ENCODE results near the gene LRRC74B.
"Not testable (repeated sequence)": the region's sequence is repeated elsewhere in the genome, so short reads cannot be mapped to it uniquely, and the experiment has no call there.

Gene LRRC74B

DNA sequence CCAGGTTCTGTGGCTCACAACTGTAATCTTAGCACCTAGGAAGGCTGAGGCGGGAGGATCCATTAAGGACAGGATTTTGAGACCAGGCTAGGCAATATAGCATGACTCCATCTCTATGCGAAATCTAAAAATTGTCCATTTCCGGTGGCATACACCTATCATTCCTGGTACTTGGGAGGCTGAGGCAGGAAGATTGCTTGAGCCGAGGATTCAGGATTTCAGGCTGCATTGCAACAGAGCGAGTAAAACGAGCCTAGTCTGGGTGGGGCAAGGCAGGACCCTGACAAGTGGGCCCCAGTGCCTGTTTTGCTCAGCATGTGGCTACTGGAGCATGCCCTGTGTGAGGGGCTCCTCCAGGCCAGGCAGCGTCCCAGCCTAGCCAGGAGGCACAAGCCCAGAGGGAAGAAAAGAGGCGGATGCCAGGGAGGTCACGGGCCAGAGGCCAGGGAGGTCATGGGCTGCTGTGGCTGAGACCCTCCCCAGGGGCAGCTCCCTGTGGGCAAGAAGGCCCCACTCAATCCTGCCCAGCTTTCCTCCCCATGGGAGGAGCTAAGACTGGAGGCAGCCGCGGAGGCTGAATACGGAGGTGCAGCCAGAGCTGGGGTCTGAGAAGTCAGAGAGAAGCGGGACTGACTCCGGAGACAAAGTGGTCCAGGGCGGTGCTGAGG lies 8.4 kb downstream of the LRRC74B start:
- no peak overlapping the region for H3K4me3 ChIP-seq (ENCODE audit: low read depth, low read length)

DNA sequence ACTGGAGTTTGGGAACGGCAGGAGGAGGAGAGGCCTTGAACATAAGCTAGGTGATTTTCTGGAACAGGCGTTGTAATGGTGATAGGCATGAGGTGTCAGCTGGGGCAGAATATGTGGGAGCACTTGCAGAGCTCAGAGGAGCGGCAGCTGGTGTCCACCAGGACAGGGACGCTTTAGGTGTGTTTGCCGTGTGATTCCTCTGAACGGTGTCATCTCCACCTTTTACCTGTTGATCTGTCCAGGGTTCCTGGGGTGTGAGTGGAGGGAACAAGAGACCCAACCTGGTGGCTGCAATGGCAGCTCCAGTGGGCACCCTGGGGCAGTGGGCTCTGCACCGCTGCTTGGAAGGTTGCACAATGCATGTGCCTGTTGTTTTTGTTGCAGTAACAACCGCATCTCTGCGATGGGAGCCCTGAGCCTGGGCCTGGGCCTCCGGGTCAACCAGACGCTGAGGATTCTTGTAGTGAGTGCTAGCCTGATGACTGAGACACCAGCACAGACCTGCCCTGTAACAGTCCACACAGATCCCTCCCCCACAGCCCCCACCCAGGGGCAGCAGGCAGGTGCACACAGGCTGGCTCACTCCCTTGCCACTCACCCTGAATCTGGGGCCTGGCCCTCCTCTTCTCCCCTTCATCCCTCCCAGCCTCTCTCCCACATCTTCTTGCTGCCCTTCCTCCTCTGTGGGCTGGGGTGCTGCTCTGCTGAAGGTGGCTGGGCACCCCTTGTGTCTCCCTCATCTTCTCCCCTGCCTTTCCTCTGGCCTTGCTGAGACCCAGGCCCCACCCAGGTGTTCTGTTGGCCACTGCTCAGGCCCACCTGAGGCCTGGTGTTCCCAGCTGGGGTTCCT lies 9.2 kb downstream of the LRRC74B start:
- no peak overlapping the region for H3K4me3 ChIP-seq (ENCODE audit: low read depth, low read length)

DNA sequence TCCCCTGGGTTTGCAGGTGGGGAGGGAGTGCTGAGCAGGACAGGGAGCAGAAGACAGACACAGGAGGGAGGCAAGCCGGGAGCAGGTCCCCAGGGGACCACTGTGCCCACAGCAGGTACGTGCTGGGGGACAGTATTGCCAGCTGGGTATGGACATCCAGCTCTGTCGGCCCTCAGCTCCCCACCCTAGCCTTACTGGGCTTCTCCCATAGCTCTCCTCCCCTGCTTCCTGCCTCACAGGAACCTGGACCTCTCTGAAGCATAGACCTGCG lies 9.8 kb downstream of the LRRC74B start:
- no peak overlapping the region for H3K4me3 ChIP-seq (ENCODE audit: low read depth, low read length)

DNA sequence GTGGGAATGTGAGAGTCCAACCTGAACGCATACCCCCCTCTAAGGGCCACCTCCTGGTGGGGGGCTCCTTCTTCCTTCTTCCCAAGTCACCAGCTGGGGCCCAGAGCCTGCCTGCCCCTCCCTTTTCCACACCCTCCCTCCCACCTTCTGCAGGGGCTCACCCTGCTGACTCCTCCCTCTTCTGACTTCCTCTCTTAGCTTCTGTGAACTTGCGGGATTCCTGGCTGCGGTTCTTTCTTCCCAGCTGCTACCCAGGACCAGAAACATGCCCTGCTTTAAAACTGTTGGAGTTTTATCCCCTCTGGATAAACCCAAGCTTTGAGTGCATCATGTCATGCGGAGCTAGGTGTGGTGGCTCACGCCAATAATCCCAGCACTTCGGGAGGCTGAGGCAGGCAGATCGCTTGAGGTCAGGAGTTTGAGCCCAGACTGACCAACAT lies 10.2 kb downstream of the LRRC74B start:
- H3K4me3 ChIP-seq (ENCODE audit: low read depth, low read length), result no peak overlapping the region

DNA sequence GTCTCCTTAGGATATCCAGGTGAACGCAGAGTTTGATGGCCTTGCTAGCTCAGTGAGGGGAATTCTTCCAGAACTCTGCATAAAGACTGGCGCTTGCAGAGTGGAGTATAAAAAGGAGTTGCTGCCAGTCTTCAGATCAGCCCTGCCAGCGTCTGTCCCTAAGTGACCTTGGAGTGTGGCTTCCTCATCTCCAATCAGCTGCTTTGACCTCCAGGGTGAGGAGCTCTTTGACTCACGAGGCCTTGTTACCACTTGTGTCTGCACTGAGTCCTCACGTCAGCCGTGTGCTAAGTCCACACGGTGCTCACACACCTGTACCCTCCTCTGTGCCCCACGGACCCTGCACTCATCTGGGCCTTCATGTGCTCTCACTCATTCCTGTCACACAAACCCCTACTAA lies 14.6 kb downstream of the LRRC74B start:
- not testable (repeated sequence) for H3K4me3 ChIP-seq (ENCODE audit: low read depth, low read length)

DNA sequence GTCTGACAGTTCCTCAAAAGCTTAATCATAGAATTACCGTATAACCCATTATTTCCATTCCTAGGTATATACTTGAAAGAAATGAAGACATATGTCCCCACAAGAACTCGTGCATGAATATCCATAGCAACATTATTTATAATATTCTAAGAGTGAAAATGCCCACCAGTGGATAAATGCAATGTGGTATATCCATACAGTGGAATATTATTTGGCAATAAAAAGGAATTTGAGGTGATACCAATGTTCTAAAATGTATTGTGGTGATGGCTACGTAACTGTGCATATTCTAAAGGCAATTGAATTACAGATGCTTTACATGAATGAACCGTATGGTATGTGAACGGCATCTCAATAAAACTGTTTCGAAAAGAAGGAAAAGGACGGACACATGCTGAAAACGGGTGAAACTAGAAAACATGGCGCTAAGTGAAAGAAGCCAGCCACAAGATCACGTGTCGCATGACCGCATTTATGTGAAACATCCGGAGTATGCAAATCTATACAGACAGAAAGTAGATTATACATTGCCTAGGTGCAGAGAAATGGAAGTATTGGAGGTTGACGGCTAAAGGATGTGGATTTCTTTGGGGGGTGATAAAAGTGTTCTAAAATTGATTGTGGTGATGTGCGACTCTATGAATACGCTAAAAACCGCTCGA lies 16.0 kb downstream of the LRRC74B start:
- H3K4me3 ChIP-seq (ENCODE audit: low read depth, low read length), result not testable (repeated sequence)

DNA sequence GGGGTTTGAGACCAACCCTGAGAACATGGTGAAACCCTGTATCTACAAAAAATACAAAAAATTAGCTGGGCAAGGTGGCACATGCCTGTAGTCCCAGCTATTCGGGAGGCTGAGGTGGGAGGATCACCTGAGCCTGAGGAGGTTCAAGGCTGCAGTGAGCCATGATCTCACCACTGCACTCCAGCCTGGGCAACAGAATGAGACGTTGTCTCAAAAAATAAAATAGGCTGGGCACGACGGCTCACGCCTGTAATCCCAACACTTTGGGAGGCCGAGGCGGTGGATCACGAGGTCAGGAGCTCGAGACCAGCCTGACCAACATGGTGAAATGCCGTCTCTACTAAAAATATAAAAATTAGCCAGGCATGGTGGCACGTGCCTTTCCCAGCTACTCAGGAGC lies 18.7 kb downstream of the LRRC74B start:
- H3K4me3 ChIP-seq (ENCODE audit: low read depth, low read length), result not testable (repeated sequence)

DNA sequence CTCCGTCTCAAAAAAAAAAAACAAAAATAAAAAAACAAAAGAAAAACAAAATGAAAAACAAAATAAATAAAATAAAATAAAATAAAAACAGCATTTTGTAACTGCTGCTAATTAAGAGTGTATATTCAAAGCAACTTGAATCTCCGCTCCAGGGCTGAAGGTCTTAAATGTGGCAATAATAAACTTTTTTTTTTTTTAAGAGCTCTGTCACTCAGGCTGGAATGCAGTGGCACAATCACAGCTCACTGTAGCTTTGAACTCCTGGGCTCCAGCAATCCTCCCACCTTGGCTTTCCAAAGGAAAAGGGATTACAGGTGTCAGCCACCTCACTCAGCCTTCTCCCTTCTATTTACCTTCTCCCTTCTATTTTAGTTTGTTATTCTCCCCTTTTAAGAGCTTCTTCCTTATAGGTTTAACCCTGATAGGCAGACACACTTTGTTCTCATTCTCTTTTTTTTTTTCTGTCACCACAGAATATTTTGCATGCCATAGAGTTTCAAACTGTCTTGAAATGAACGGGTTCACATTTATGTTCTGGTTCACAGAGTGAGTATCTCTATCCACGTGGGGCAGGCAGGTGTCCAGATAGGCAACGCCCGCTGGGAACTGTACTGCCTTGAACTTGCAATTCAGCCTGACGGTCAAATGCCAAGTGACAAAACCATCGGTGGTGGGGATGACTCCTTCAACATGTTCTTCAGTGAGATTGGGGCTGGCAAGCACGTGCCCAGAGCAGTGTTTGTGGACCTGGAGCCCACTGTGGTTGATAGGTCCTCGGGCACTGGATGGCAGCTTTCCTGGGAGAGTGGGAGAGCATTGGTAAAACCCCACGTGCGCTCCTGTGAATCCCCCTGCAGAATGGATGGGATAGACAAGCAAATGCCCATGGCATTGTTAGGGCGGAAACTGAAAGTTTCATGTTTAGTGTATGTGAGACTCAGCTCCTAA lies 19.4 kb downstream of the LRRC74B start:
- H3K4me3 ChIP-seq (ENCODE audit: low read depth, low read length), result no peak overlapping the region

DNA sequence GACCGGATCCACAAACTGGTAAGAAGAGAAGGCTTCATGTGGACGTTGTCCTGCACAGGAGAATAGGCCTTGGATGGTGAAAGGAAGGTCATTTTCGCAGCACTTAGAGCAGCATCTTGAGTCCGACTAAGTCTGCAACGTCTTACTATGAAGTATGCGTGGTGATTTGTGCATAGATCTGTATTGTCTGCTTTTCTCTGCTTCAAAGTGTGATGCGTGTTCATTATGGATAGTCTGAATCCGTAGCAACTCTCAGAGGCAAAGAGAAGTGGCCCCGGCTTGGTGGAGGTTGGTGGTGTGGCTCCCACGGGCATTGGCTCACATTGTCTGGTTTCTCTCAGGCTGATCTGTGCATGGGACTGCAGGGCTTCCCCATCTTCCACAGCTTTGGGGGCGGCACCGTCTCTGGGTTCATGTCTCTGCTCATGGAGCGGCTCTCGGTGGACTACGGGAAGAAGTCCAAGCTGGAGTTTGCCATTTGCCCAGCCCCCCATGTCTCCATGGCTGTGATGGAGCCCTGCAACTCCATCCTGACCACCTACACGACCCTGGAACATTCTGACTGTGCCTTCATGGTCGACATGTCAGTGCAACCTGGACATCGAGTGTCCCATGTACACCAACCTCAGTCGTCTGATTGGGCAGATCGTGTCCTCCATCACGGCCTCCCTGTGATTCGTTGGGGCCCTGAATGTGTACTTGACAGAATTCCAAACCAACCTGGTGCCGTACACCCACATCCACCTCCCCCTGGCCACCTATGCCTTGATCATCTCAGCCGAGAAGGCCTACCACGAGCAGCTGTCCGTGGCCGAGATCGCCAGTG lies 21.5 kb downstream of the LRRC74B start:
- H3K4me3 ChIP-seq (ENCODE audit: low read depth, low read length), result no peak overlapping the region

DNA sequence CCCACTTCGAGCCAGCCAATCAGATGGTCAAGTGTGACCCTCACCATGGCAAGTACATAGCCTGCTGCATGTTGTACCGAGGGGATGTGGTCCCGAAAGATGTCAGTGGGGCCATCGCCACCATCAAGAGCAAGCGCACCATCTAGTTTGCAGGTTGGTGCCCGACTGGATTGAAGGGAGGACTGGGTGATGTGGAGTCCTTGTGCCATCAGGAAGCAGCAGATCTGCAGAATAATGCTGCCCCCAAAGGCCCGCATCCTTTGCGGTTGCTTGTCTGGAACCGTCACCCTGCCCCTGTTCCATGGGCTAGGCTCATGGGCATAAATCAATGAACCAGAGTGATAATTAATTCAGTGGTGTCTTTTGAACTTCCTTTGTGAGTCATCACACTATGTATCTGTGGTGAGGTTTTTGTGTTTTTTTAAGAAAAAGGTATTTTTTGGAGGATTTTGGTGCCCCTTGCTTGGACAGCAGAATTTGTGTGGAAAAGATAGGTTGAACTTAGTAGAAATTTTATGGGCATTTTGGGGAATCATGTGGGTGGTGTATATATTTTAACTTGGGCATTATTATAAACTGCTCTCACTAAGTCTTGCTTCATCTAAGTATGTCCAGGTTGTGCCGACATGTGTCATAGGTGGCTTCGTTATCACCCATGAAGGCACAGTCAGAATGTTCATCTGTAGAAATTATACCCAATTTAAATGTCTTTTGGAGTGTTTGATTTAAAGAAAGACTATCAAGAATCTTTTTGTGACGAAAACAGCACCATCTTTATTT lies 22.3 kb downstream of the LRRC74B start:
- no peak overlapping the region for H3K4me3 ChIP-seq (ENCODE audit: low read depth, low read length)

DNA sequence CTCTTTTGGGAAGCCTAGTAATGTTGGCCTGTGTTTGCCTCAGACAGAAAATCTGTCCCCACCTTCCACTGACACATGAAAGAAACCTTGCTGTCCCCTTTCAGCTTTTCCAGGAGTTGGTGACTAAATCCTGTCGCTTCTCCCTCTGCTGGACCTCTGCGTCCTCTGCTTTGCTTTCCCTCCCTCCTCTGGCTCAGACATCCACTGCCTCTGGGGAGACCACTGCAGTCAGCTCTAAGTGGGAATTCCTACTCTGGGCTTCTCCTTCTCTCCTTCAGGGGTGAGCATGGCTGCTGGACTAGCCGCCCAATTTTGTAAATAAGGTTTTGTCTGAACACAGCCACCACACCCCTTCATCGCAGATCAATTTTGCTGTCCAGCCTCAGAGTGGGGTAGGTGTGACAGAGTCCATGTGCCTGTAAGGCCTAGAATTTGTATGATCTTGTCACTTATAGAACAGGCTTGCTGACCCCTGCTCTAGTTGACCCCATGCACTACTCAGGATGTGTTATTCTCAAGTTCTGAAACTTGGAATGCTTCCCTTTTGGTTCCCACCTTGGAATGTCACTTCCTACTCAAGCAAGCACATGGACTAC lies 23.0 kb downstream of the LRRC74B start:
- H3K4me3 ChIP-seq (ENCODE audit: low read depth, low read length), result no peak overlapping the region

DNA sequence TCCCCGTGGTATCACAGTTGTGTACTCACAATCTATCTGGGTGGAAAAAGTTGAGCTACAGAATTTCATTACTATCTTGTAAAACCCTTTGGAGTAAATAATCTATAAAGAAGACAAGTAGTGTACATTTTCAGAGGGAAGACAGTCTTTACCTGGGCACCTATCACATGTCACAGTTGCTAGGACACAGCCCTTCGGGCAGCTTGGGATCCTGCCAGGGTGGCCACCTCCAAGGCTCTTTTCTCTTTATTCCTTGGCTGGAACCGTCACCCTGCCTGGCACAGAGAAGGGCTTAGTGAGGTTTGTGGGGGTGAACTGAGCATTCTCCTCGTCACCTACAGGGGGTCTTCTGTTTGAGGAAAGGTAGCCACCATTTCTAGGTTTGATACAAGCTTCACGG lies 23.6 kb downstream of the LRRC74B start:
- no peak overlapping the region for H3K4me3 ChIP-seq (ENCODE audit: low read depth, low read length)

DNA sequence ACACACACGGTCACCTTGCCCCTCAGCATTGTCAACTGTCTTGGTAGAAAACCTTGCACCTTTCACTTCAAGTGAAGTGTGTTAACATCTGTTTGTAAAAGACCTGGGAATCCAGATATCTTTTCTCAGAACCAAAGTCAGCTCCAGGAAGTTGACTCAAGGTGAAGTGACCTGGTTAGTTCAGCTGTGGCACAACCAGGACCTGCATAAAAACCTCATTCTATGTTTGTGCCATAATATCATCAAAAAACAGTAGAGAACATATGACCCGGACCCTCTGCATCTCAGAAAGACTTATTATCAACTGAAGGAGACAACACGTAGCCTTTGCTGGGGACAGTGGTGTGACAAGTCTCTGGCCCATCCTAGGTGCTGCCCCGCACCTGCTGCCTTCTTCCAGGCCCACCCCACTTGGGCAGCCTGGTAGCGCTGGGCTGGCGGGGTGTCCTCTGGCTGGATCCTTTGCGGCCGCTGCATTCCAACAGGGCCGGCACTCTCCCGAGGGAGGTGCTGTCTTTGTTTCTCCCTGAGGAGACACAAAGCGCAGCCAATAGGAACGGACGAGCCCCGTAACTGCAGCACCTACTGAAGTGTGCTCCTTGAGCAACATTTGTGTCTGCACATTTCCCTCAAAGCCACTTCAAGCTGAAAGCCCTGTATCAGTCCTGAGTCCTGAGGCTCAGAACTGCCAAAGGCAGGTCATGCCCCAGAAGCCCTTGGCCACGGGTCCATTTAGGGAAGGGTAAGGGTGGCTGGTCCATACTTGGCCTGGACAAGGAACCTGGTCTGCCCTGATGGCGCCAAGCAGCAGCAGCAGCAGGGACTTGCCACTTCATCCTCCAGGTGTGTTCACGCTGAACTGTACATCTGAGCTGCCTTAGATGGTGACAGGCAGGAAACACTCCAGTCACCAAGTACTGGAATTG lies 25.2 kb downstream of the LRRC74B start:
- no peak overlapping the region for H3K4me3 ChIP-seq (ENCODE audit: low read depth, low read length)

DNA sequence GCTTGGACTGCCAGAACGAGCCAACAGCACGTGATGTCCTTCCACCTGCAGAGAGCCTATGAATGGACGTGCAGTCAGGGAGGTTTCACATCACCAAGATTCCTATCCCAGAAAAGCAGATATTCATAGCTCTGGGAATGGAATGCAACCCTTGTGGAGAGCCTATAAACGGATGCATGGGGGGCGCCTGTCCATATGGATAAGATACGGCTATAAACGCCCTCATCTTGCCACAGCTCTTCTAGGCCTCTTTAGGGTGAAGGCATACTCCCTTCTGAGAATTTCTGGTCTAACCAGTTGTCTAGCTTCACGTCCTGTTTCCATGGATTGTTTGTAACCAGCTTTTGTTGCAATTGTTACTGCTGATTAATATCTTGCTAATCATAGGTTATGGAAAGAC lies 26.1 kb downstream of the LRRC74B start:
- not testable (repeated sequence) for H3K4me3 ChIP-seq (ENCODE audit: low read depth, low read length)

DNA sequence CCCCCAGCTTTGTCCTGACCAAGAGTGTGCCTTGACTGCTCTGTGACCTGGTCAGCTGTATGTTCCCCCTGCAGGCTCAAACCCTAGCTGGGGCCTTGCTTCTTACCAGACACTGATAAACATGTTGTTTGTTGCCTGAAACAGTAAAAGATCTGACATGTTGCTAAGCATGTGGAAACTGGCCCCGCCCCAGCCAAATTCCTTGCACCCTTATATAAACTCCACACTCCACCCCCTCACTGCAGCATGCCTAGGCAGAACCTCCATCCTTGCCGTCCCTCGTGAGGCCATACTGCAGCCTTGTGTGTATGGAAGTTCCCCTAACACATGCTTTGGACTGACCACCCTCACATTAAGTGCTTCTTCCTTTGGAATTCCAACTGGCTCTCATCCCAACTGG lies 27.3 kb downstream of the LRRC74B start:
- no peak overlapping the region for H3K4me3 ChIP-seq (ENCODE audit: low read depth, low read length)

DNA sequence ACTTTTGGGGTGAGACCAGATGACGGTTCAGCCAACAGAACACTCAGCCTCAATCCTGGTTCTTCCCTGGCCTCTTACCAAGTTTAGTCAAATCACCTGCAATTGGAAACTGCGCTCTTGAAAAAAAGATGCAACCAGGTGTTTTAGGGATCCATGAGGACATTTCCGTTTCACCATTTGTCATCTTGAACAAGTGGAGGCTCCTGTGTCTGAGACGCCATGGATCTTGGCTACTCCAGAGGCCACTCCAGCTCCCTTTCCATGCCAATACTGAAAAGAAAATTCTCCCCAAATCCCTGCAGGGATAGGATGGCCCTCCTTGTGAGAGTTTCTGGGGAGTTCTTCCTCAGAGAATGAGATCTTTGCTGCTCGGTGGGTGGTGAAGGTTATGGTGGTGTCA lies 27.7 kb downstream of the LRRC74B start:
- no peak overlapping the region for H3K4me3 ChIP-seq (ENCODE audit: low read depth, low read length)

DNA sequence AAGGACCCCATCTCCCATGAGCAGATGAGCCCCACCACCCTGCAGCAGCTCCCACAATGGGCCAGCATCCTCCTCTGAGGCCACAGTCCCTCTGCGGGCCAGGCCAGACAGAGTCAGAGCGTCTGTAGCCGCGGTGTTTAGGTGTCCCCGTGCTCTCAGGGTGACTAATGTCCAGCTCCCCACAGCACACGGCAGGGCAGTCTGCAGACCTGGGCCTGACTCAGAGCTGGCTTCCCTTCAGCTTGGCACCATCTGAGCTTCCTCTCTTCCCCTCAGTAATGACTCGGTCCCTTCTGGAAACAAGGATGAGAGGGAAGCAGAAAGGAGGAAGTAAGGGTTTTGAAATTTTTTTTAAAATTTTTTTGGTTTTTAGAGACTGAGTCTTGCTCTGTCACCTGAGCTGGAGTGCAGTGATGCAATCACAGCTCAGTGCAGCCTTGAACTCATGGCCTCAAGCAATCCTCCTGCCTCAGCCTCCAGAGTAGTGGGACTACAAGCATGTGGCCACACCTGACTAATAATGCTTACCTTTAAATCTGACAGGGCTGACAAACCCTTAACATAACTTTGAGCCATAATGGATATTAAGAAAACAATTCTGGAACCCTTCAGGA lies 28.5 kb downstream of the LRRC74B start:
- no peak overlapping the region for H3K4me3 ChIP-seq (ENCODE audit: low read depth, low read length)

Data from iPS-11a (cell line).